ENCODE data around the gene C20orf144. TPM values are rescaled to one million over a fixed set of nuclear protein-coding genes. Genes with fewer than 3 reads are reported as not detected.

Gene C20orf144
- total and polyA plus RNA-seq, 8 donors = 0.09 to 0.15 (median 0.12) TPM; not detected in 2

DNA sequence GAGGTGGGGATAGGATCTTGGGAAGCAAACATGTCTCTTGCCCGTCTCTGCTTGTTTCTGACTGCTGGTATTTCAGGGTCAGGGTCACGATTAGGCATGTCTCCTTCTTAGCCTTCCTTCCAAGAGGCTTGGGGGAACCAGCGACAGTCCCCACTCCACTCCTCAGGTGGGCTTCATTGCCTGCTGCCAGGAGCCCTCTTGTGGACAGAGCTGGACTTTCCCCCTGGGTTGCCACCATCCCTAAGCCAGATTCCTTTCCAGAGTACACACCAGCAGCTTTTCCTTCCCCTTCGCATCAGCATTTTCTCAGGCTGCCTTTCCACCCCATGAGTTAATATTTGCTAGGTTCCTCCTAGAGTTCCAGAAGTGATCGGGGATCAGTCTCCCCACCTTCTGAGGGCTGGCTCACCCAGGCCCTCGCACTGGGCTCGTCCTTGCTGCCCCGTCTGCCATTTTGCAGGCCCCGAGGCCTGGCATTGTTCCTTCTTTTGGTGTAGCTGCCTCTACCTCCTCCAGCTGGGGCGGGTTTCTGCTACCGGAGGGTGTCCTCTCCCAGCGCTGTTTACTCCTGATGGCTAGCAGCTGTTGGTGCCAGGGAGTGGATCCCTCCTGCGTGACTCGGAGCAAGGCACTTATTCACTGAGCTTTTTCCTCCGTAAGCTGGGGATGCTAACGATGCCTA, 8.8 kb upstream of the C20orf144 start:
- Histone ChIP-seq H3K27me3 (no peaks in the 10 kb centered on the region), H3K4me3 (no peak overlapping the region), H3K27ac (peak overlapping the region; percentile 77 to 91 (median 82)), H3K9me3 (no peaks in the 10 kb centered on the region), H3K36me3 (peaks cover 0 to 7% (median 0%) of the 10 kb centered on the region in 3 donors), H3K4me1 (peaks cover 25 to 34% (median 33%) of the 10 kb centered on the region in 3 donors)
- ATAC-seq (peak; percentile 61 to 79 (median 70)), FAIRE-seq (no peak), DNase-seq (peak in 4 of 6 donors; percentile 69 to 71 (median 70))
- TF ChIP-seq, protein P1, sequence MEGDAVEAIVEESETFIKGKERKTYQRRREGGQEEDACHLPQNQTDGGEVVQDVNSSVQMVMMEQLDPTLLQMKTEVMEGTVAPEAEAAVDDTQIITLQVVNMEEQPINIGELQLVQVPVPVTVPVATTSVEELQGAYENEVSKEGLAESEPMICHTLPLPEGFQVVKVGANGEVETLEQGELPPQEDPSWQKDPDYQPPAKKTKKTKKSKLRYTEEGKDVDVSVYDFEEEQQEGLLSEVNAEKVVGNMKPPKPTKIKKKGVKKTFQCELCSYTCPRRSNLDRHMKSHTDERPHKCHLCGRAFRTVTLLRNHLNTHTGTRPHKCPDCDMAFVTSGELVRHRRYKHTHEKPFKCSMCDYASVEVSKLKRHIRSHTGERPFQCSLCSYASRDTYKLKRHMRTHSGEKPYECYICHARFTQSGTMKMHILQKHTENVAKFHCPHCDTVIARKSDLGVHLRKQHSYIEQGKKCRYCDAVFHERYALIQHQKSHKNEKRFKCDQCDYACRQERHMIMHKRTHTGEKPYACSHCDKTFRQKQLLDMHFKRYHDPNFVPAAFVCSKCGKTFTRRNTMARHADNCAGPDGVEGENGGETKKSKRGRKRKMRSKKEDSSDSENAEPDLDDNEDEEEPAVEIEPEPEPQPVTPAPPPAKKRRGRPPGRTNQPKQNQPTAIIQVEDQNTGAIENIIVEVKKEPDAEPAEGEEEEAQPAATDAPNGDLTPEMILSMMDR (IDR thresholded peaks at IDR 0.05) = peak; percentile 34 to 70 (median 60)
- intact Hi-C loops (cut with DNase I) = no loop called here
- WGBS, 2 donors = 29 to 33% methylated on average over 16 of the region's 16 CpGs

DNA sequence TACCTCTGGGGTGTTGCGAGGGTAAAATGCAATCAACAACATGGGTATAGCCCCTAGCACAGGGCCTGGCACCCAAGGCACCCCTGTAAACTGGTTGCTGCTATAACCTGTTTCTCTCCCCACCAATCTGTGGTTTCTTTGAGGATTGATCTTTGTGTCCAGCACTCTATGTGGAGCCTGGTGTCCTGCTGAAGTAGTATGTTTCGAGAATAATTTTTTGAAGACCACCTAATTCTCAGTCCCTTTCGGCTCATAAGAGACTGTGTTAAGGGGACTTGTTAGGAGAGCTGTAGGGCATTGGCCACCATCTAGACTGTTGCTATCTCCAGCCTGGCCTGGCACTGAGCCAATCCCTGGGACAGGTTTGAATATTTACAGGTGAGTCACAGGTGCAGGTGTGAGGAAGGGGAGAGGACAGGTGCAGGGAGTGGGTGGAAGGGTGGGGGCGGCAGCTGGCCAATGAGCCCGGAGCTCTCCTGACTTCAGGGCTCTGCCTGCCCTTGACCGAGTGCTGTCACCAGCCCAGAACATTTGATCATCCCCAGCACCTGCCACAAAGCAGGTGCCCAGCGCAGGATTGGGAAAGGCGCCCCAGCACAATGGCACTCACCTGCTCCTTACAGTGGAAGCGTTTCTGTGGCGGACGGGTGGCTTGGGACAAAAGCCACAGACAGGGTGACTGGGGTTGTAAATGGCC, 8.1 kb upstream of the C20orf144 start:
- Histone ChIP-seq H3K27ac (peak overlapping the region; percentile 77 to 91 (median 82)), H3K4me3 (no peak overlapping the region), H3K27me3 (no peaks in the 10 kb centered on the region), H3K4me1 (peaks cover 21 to 27% (median 27%) of the 10 kb centered on the region in 3 donors), H3K36me3 (peaks cover 0 to 7% (median 0%) of the 10 kb centered on the region in 3 donors), H3K9me3 (no peaks in the 10 kb centered on the region)
- 25 to 29% methylated on average over 11 of the region's 11 CpGs for WGBS, 2 donors
- intact Hi-C loops (cut with DNase I) = no loop called here
- FAIRE-seq (no peak), DNase-seq (peak; percentile 97 to 99 (median 98)), ATAC-seq (peak; percentile 89 to 94 (median 91))
- TF ChIP-seq, protein P1 (IDR thresholded peaks at IDR 0.05) = no peak

DNA sequence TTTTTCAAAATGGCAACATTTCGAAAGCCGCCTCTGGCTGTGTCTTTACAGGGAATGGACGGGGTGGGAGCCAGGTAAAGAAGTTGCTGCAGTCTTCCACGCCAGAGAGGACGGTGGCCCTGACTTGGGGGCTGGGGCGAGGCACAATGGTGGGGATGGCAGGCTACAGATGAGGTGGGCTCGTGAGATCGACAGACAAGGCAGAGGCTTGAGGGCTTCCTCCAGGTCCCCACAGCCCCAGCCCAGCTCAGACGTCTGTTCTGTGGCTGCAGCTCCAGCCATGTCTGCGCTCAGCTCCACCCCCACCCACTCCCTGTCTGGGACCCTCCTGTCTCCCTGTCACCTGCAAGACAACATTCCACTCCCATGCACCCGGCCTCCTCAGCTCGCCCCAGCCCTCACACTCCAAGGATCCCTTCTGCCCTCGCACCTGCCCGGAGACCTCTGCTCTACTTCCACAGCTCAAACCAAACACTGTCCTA, 7.4 kb upstream of the C20orf144 start:
- FAIRE-seq = no peak
- intact Hi-C loops (cut with DNase I) = loop anchor here in 1 of 3 donors (5.0 kb wide), 1 partner anchor 192 kb away; no protein-coding TSS in a partner anchor
- WGBS, 2 donors = 38 to 39% methylated on average over 14 of the region's 14 CpGs
- H3K4me1 ChIP-seq = peaks cover 21 to 27% (median 26%) of the 10 kb centered on the region in 3 donors
- ATAC-seq = peak in 3 of 4 donors; percentile 0 to 45 (median 1)
- H3K27ac ChIP-seq = peak overlapping the region; percentile 77 to 91 (median 82)
- no peaks in the 10 kb centered on the region for H3K27me3 ChIP-seq
- H3K4me3 ChIP-seq = no peak overlapping the region
- TF ChIP-seq, protein P1 (IDR thresholded peaks at IDR 0.05) = no peak
- DNase-seq = peak in 3 of 6 donors; percentile 29 to 80 (median 66)
- peaks cover 0 to 7% (median 0%) of the 10 kb centered on the region in 3 donors for H3K36me3 ChIP-seq
- no peaks in the 10 kb centered on the region for H3K9me3 ChIP-seq

DNA sequence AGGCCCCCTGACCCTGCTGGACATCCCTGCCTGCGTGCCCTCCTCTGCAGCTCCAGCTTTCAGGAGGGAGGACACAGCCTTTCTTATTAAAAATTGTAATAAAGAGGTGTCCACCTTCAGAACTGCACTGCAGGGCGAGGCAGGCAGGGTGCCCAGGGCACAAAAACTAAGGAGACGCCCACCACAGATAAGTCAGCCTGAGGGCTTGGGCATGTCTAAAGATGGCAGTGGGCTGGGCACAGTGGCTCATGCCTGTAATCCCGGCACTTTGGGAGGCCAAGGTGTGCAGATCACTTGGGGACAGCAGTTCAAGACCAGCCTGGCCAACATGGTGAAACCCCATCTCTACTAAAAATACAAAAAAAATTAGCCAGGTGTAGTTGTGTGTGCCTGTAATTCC, 7.0 kb upstream of the C20orf144 start:
- 54 to 56% methylated on average over 4 of the region's 4 CpGs for WGBS, 2 donors
- H3K4me3 ChIP-seq = no peak overlapping the region
- intact Hi-C loops (cut with DNase I) = loop anchor here in 1 of 3 donors (5.0 kb wide), 1 partner anchor 193 kb away; no protein-coding TSS in a partner anchor
- FAIRE-seq = no peak
- H3K27me3 ChIP-seq = no peaks in the 10 kb centered on the region
- H3K36me3 ChIP-seq = peaks cover 0 to 7% (median 0%) of the 10 kb centered on the region in 3 donors
- H3K4me1 ChIP-seq = peaks cover 21 to 27% (median 26%) of the 10 kb centered on the region in 3 donors
- ATAC-seq = no peak
- peak in 1 of 6 donors; percentile 19 for DNase-seq
- TF ChIP-seq, protein P1 (IDR thresholded peaks at IDR 0.05) = no peak
- H3K27ac ChIP-seq = peak overlapping the region; percentile 77 to 91 (median 82)
- H3K9me3 ChIP-seq = no peaks in the 10 kb centered on the region
